ENCODE data around the gene OR2A42.
A peak's percentile ranks its signal among the peaks of the same experiment; 100 is the strongest.
"Not testable (repeated sequence)": the region's sequence is repeated elsewhere in the genome, so short reads cannot be mapped to it uniquely, and the experiment has no call there.

The OR2A42 gene

GRCh38 chr7:144220531-144220930, 18.9 kb downstream of the OR2A42 start:
- not testable (repeated sequence) for DNase-seq

GRCh38 chr7:144219149-144219548, 20.3 kb downstream of the OR2A42 start:
- DNase-seq: not testable (repeated sequence)

- not testable (repeated sequence) for DNase-seq
Observed at GRCh38 chr7:144218581-144218980, 20.8 kb downstream of the OR2A42 start.

GRCh38 chr7:144217200-144217599, 22.2 kb downstream of the OR2A42 start:
- not testable (repeated sequence) for DNase-seq

GRCh38 chr7:144205306-144205705, 34.1 kb downstream of the OR2A42 start:
- not testable (repeated sequence) for DNase-seq

- DNase-seq: not testable (repeated sequence)
Observed at GRCh38 chr7:144203086-144203485, 36.3 kb downstream of the OR2A42 start.

GRCh38 chr7:144201978-144202377, 37.4 kb downstream of the OR2A42 start:
- DNase-seq: not testable (repeated sequence)

- not testable (repeated sequence) for DNase-seq
Observed at GRCh38 chr7:144198934-144199333, 40.5 kb downstream of the OR2A42 start.

GRCh38 chr7:144195212-144195872, 44.1 kb downstream of the OR2A42 start, which contains the start of gene ARHGEF35:
Gene ARHGEF35, minus strand, starts transcription at chr7:144195833. Its CDS starts 7,450 bp downstream, at chr7:144188383.
- peak; percentile 12 for DNase-seq

- DNase-seq: not testable (repeated sequence)
Observed at GRCh38 chr7:144194453-144194852, 45.0 kb downstream of the OR2A42 start.

GRCh38 chr7:144193782-144194181, 45.6 kb downstream of the OR2A42 start:
- DNase-seq: not testable (repeated sequence)

- DNase-seq: not testable (repeated sequence)
Observed at GRCh38 chr7:144188578-144189171, 50.7 kb downstream of the OR2A42 start.

- DNase-seq: not testable (repeated sequence)
Observed at GRCh38 chr7:144187848-144188247, 51.6 kb downstream of the OR2A42 start.

- not testable (repeated sequence) for DNase-seq
Observed at GRCh38 chr7:144183166-144183565, 56.2 kb downstream of the OR2A42 start, which contains the start of gene CTAGE4. Gene CTAGE4, plus strand, starts transcription at chr7:144183466. Its CDS starts 38 bp downstream, at chr7:144183504.

GRCh38 chr7:144179165-144179479, 60.3 kb downstream of the OR2A42 start:
- not testable (repeated sequence) for DNase-seq

- DNase-seq: peak; percentile 12
Observed at GRCh38 chr7:144178380-144179164, 60.8 kb downstream of the OR2A42 start.

All from stimulated activated CD4-positive, alpha-beta T cell treated with anti-CD3 and anti-CD28 coated beads, Interleukin-15, amount 100 ng/mL, for 24 hours (primary cell).